ENCODE data around the gene PTPRB. TPM values are rescaled to one million over a fixed set of nuclear protein-coding genes. Genes with fewer than 3 reads are reported as not detected.

Gene PTPRB
- total RNA-seq, 3 donors from 2014 or later = 18.4 to 36.1 (median 33.6) TPM

GRCh38 chr12:70469221-70469820 lies 167.9 kb downstream of the PTPRB start:
- Histone ChIP-seq H3K27ac (no peak overlapping the region), H3K4me1 (no peaks in the 10 kb centered on the region), H3K9me3 (no peaks in the 10 kb centered on the region), H3K36me3 (no peaks in the 10 kb centered on the region), H3K4me3 (no peak overlapping the region), H3K27me3 (no peaks in the 10 kb centered on the region)
- DNase-seq (ENCODE audit: low spot score in 2 of 2) = no peak
- TF ChIP-seq POLR2AphosphoS5 (IDR thresholded peaks at IDR 0.05) = no peak
- intact Hi-C loops (cut with DNase I; ENCODE audit: low total_unique reads) = no loop called here

DNA sequence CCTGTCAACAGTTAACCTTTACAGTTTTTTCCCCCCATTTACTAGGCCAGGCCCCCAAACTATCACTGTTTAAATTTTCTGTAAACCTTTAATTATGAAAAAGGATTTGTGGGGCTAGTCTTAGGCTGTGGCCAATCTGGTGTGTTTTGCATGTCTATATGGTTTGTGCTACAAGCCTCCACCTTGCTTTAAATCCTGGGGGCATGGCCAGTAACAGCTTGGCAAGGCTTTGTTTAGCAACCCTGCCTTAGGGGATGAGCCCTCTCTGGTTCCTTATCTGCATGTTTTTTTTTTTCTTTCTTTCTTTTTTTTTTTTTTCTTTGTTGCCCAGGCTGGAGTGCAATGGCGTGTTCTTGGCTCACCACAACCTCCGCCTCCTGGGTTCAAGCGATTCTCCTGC lies 168.5 kb downstream of the PTPRB start:
- Histone ChIP-seq H3K27me3 (no peaks in the 10 kb centered on the region), H3K4me1 (no peaks in the 10 kb centered on the region), H3K36me3 (no peaks in the 10 kb centered on the region), H3K27ac (no peak overlapping the region), H3K9me3 (peaks cover 0 to 3% of the 10 kb centered on the region in 2 donors), H3K4me3 (no peak overlapping the region)
- TF ChIP-seq POLR2A (IDR thresholded peaks at IDR 0.05) (no peak), POLR2AphosphoS5 (IDR thresholded peaks at IDR 0.05) (no peak)
- TF ChIP-seq, protein P1, sequence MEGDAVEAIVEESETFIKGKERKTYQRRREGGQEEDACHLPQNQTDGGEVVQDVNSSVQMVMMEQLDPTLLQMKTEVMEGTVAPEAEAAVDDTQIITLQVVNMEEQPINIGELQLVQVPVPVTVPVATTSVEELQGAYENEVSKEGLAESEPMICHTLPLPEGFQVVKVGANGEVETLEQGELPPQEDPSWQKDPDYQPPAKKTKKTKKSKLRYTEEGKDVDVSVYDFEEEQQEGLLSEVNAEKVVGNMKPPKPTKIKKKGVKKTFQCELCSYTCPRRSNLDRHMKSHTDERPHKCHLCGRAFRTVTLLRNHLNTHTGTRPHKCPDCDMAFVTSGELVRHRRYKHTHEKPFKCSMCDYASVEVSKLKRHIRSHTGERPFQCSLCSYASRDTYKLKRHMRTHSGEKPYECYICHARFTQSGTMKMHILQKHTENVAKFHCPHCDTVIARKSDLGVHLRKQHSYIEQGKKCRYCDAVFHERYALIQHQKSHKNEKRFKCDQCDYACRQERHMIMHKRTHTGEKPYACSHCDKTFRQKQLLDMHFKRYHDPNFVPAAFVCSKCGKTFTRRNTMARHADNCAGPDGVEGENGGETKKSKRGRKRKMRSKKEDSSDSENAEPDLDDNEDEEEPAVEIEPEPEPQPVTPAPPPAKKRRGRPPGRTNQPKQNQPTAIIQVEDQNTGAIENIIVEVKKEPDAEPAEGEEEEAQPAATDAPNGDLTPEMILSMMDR (IDR thresholded peaks at IDR 0.05) = no peak
- DNase-seq (ENCODE audit: low spot score in 2 of 2) = no peak
- intact Hi-C loops (cut with DNase I; ENCODE audit: low total_unique reads) = no loop called here

- DNase-seq (ENCODE audit: low spot score in 2 of 2) = no peak
- intact Hi-C loops (cut with DNase I; ENCODE audit: low total_unique reads) = no loop called here
- H3K27ac ChIP-seq = no peak overlapping the region
- H3K4me1 ChIP-seq = no peaks in the 10 kb centered on the region
- H3K4me3 ChIP-seq = no peak overlapping the region
- no peaks in the 10 kb centered on the region for H3K27me3 ChIP-seq
- TF ChIP-seq POLR2A (IDR thresholded peaks at IDR 0.05) = no peak
- TF ChIP-seq, protein P1 (IDR thresholded peaks at IDR 0.05) = no peak
- no peak for TF ChIP-seq POLR2AphosphoS5 (IDR thresholded peaks at IDR 0.05)
- H3K36me3 ChIP-seq = no peaks in the 10 kb centered on the region
- H3K9me3 ChIP-seq = peaks cover 0 to 7% of the 10 kb centered on the region in 2 donors
These were observed 169.1 kb downstream of the PTPRB start for GRCh38 chr12:70467918-70468733.

DNA sequence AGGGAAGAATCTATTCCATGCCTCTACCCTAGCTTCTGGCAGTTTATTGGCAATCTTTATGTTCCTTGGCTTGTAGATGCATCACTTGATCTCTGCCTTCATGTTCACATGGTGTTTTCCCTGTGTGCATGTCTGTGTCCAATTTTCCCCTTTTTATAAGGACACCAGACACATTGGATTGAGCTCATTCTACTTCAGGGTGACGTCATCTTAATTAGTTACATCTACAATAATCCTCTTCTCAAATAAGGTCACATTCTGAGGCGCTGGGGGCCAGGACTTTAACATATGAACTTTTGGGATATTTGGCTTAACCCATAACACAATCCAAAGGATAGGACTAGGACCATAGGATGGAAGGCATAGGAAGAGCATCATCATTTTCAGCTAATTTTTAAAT lies 169.8 kb downstream of the PTPRB start:
- no peak for DNase-seq (ENCODE audit: low spot score in 2 of 2)
- TF ChIP-seq, protein P1 (IDR thresholded peaks at IDR 0.05) = no peak
- TF ChIP-seq POLR2A (IDR thresholded peaks at IDR 0.05) (no peak), POLR2AphosphoS5 (IDR thresholded peaks at IDR 0.05) (no peak)
- peaks cover 0 to 8% of the 10 kb centered on the region in 2 donors for H3K9me3 ChIP-seq
- no peaks in the 10 kb centered on the region for H3K27me3 ChIP-seq
- H3K27ac ChIP-seq = no peak overlapping the region
- H3K36me3 ChIP-seq = no peaks in the 10 kb centered on the region
- no peak overlapping the region for H3K4me3 ChIP-seq
- intact Hi-C loops (cut with DNase I; ENCODE audit: low total_unique reads) = no loop called here
- no peaks in the 10 kb centered on the region for H3K4me1 ChIP-seq

- Histone ChIP-seq H3K4me3 (no peak overlapping the region), H3K4me1 (no peaks in the 10 kb centered on the region), H3K9me3 (peaks cover 0 to 8% of the 10 kb centered on the region in 2 donors), H3K27me3 (no peaks in the 10 kb centered on the region), H3K27ac (no peak overlapping the region), H3K36me3 (no peaks in the 10 kb centered on the region)
- intact Hi-C loops (cut with DNase I; ENCODE audit: low total_unique reads) = no loop called here
- TF ChIP-seq POLR2AphosphoS5 (IDR thresholded peaks at IDR 0.05) = no peak
- no peak for TF ChIP-seq POLR2A (IDR thresholded peaks at IDR 0.05)
- TF ChIP-seq, protein P1 (IDR thresholded peaks at IDR 0.05) = no peak
- DNase-seq (ENCODE audit: low spot score in 2 of 2) = no peak
These were observed 170.5 kb downstream of the PTPRB start for GRCh38 chr12:70466753-70467152.
